HepG2 (cell line): ENCODE data around the gene SSBP2. TPM values are rescaled to one million over a fixed set of nuclear protein-coding genes. Genes with fewer than 3 reads are reported as not detected.

Experiments
- CREB1 ChIP-seq, 2 experiments: fragments of 450-650 bp in 1 of 2; IDR thresholded peaks; 2 replicates each; pipeline ENCODE4 v1.6.1; 2016 to 2017; ENCODE audit warnings: control low read depth in 1 of 2, mild to moderate bottlenecking in 1 of 2, missing compliant biosample characterization in 1 of 2, missing genetic modification characterization in 1 of 2
- FOXK2 ChIP-seq: fragments of 450-650 bp; IDR thresholded peaks from 2 replicates; pipeline ENCODE4 v1.6.1; 2016
- FOXP1 ChIP-seq, 2 experiments: fragments of 450-650 bp in 1 of 2; IDR thresholded peaks; 2 replicates each; pipeline ENCODE4 v1.6.1; 2017 to 2018; ENCODE audit warnings: antibody characterized with exemption in 1 of 2
- GATAD1 ChIP-seq: IDR thresholded peaks from 2 replicates; pipeline ENCODE4 v1.6.1; 2016; ENCODE audit warnings: missing genetic modification reagents, missing compliant biosample characterization
- GATAD2A ChIP-seq: IDR thresholded peaks from 2 replicates; pipeline ENCODE4 v1.6.1; 2016
- HMG20A ChIP-seq: IDR thresholded peaks from 2 replicates; pipeline ENCODE4 v1.6.1; 2016; ENCODE audit warnings: borderline replicate concordance
- HNF4G ChIP-seq, 2 experiments: sonication (generic) in 1 of 2; formaldehyde crosslinking in 1 of 2; IDR thresholded peaks; 2 replicates each; pipeline versions ENCODE4 v1.4.0 to v1.6.1; 2011 to 2020; ENCODE audit warnings: borderline replicate concordance in 2 of 2, low read depth in 2 of 2, mild to moderate bottlenecking in 2 of 2, low read length in 1 of 2, missing genetic modification reagents in 1 of 2, moderate library complexity in 1 of 2
- HOXA3 ChIP-seq: sonication (generic); formaldehyde crosslinking; IDR thresholded peaks from 2 replicates; pipeline ENCODE4 v1.5.0; 2020; ENCODE audit warnings: missing genetic modification reagents
- NCOA2 ChIP-seq: sonication (generic); formaldehyde crosslinking; IDR thresholded peaks from 2 replicates; pipeline ENCODE4 v1.8.0; 2022; ENCODE audit warnings: inconsistent platforms
- PAXIP1 ChIP-seq: sonication (generic); formaldehyde crosslinking; conservative IDR thresholded peaks from 2 replicates; pipeline ENCODE4 v1.4.0; 2020; ENCODE audit warnings: mild to moderate bottlenecking, missing genetic modification reagents, moderate library complexity
- PCBP1 ChIP-seq: fragments of 200-400 bp; formaldehyde crosslinking; IDR thresholded peaks from 2 replicates; pipeline ENCODE4 v1.6.1; 2017; ENCODE audit warnings: mild to moderate bottlenecking, low read depth, low read length, borderline replicate concordance
- RCOR2 ChIP-seq: IDR thresholded peaks from 2 replicates; pipeline ENCODE4 v1.6.1; 2016; ENCODE audit warnings: missing biosample characterization, missing genetic modification reagents
- RELA ChIP-seq: sonication (generic); formaldehyde crosslinking; IDR thresholded peaks from 2 replicates; pipeline ENCODE4 v1.4.0; 2020; ENCODE audit warnings: missing genetic modification reagents
- RXRB ChIP-seq: IDR thresholded peaks from 2 replicates; pipeline ENCODE4 v1.6.1; 2016; ENCODE audit warnings: borderline replicate concordance, missing genetic modification reagents, missing compliant biosample characterization
- SOX6 ChIP-seq, 2 experiments: fragments of 450-650 bp in 1 of 2; sonication (generic) in 1 of 2; formaldehyde crosslinking in 1 of 2; IDR thresholded peaks; 2 replicates each; pipeline versions ENCODE4 v1.4.0 to v1.6.1; 2017 to 2020; ENCODE audit warnings: antibody characterized with exemption in 1 of 2, mild to moderate bottlenecking in 1 of 2, missing genetic modification reagents in 1 of 2
- ZFAT ChIP-seq: sonication (generic); formaldehyde crosslinking; conservative IDR thresholded peaks from 2 replicates; pipeline ENCODE4 v1.8.1; 2023; ENCODE audit warnings: missing genetic modification reagents, inconsistent platforms
- ZNF263 ChIP-seq: sonication (generic); formaldehyde crosslinking; IDR thresholded peaks from 2 replicates; pipeline ENCODE4 v1.4.0; 2020; ENCODE audit warnings: missing genetic modification reagents
- polyA plus RNA-seq, 8 experiments: library from polyadenylated mRNA; depleted of rRNA in 3 of 8; stranded (reverse) in 7 of 8; unstranded in 1 of 8; fragments of >200 nt; fragmentation: Illumina TruSeq in 4 of 8; extraction: Trizol in 4 of 8; gene quantifications; 2 replicates each; pipeline versions ENCODE4 v1.2.1 to v1.2.3, GENCODE V29; 2011 to 2016; ENCODE audit warnings: low read depth in 4 of 8, missing spikeins in 1 of 8, mixed read lengths in 1 of 8; ENCODE audit not compliant: insufficient read depth in 1 of 8
- total RNA-seq, 5 experiments: library from RNA; depleted of rRNA; stranded (reverse); fragments of >200 nt; fragmentation: Illumina TruSeq; extraction: Trizol; gene quantifications; 2 replicates each; pipeline ENCODE4 v1.2.3, GENCODE V29; 2016; ENCODE audit warnings: low read depth in 1 of 5
- TF ChIP-seq, protein P1 (sequence below): sonication (generic); formaldehyde crosslinking; IDR thresholded peaks from 2 replicates; pipeline ENCODE4 v1.4.0; 2020; ENCODE audit warnings: missing genetic modification reagents, borderline replicate concordance
- TF ChIP-seq, protein P2 (sequence below): sonication (generic); formaldehyde crosslinking; IDR thresholded peaks from 2 replicates; pipeline ENCODE4 v1.5.1; 2020; ENCODE audit warnings: mild to moderate bottlenecking, moderate library complexity, missing genetic modification reagents
- TF ChIP-seq, protein P3 (sequence below): IDR thresholded peaks from 2 replicates; pipeline ENCODE4 v1.6.1; 2016; ENCODE audit warnings: low read depth

Gene SSBP2
- total and polyA plus RNA-seq, 2 of the 13 experiments (the other 11 are each of a cell fraction or from before 2014, with no cell fraction given), result 0.16 TPM; not detected in 1

GRCh38 chr5:81363093-81363871 lies 387.6 kb downstream of the SSBP2 start (continued):
- TF ChIP-seq, protein P1, sequence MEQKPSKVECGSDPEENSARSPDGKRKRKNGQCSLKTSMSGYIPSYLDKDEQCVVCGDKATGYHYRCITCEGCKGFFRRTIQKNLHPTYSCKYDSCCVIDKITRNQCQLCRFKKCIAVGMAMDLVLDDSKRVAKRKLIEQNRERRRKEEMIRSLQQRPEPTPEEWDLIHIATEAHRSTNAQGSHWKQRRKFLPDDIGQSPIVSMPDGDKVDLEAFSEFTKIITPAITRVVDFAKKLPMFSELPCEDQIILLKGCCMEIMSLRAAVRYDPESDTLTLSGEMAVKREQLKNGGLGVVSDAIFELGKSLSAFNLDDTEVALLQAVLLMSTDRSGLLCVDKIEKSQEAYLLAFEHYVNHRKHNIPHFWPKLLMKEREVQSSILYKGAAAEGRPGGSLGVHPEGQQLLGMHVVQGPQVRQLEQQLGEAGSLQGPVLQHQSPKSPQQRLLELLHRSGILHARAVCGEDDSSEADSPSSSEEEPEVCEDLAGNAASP (CRISPR knock-in tag), result 0 out of 2 replicates have a peak, but pooled peaks have one; percentile 33
- TF ChIP-seq FOXP1 (IDR thresholded peaks at IDR 0.05) (no peak), FOXP1 (CRISPR knock-in tag; IDR thresholded peaks at IDR 0.05) (peak; percentile 20; the same call in 1 of the 2 replicates), HOXA3 (CRISPR knock-in tag) (0 out of 2 replicates have a peak, but pooled peaks have one; percentile 24), HNF4G (IDR thresholded peaks at IDR 0.05; ENCODE audit: borderline replicate concordance, low read depth, low read length) (0 out of 2 replicates have a peak, but pooled peaks have one; percentile 23), HNF4G (CRISPR knock-in tag; IDR thresholded peaks at IDR 0.05; ENCODE audit: borderline replicate concordance, low read depth) (no peak), PCBP1 (no peak), FOXK2 (no peak), RELA (CRISPR knock-in tag) (no peak), GATAD1 (no peak), RXRB (CRISPR knock-in tag) (peak; percentile 69), ZNF263 (CRISPR knock-in tag) (no peak), CREB1 (IDR thresholded peaks at IDR 0.05) (no peak), CREB1 (CRISPR knock-in tag; IDR thresholded peaks at IDR 0.05) (0 out of 2 replicates have a peak, but pooled peaks have one; percentile 9), ZFAT (CRISPR knock-in tag) (no peak), HMG20A (CRISPR knock-in tag) (peak; percentile 36; the same call in 1 of the 2 replicates), RCOR2 (no peak), PAXIP1 (CRISPR knock-in tag) (peak; percentile 79), NCOA2 (CRISPR knock-in tag) (peak; percentile 39; the same call in 1 of the 2 replicates), GATAD2A (CRISPR knock-in tag) (peak; percentile 43; the same call in 1 of the 2 replicates), SOX6 (IDR thresholded peaks at IDR 0.05) (no peak), SOX6 (CRISPR knock-in tag; IDR thresholded peaks at IDR 0.05) (0 out of 2 replicates have a peak, but pooled peaks have one; percentile 13)
- TF ChIP-seq, protein P2, sequence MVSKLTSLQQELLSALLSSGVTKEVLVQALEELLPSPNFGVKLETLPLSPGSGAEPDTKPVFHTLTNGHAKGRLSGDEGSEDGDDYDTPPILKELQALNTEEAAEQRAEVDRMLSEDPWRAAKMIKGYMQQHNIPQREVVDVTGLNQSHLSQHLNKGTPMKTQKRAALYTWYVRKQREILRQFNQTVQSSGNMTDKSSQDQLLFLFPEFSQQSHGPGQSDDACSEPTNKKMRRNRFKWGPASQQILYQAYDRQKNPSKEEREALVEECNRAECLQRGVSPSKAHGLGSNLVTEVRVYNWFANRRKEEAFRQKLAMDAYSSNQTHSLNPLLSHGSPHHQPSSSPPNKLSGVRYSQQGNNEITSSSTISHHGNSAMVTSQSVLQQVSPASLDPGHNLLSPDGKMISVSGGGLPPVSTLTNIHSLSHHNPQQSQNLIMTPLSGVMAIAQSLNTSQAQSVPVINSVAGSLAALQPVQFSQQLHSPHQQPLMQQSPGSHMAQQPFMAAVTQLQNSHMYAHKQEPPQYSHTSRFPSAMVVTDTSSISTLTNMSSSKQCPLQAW (CRISPR knock-in tag), result peak; percentile 49; the same call in 1 of the 2 replicates
- TF ChIP-seq, protein P3, sequence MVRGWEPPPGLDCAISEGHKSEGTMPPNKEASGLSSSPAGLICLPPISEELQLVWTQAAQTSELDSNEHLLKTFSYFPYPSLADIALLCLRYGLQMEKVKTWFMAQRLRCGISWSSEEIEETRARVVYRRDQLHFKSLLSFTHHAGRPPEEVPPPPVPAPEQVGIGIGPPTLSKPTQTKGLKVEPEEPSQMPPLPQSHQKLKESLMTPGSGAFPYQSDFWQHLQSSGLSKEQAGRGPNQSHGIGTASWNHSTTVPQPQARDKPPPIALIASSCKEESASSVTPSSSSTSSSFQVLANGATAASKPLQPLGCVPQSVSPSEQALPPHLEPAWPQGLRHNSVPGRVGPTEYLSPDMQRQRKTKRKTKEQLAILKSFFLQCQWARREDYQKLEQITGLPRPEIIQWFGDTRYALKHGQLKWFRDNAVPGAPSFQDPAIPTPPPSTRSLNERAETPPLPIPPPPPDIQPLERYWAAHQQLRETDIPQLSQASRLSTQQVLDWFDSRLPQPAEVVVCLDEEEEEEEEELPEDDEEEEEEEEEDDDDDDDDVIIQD (CRISPR knock-in tag), result 0 out of 2 replicates have a peak, but pooled peaks have one; percentile 30
